Measurements from ENCODE around the gene PPM1D.

DNA sequence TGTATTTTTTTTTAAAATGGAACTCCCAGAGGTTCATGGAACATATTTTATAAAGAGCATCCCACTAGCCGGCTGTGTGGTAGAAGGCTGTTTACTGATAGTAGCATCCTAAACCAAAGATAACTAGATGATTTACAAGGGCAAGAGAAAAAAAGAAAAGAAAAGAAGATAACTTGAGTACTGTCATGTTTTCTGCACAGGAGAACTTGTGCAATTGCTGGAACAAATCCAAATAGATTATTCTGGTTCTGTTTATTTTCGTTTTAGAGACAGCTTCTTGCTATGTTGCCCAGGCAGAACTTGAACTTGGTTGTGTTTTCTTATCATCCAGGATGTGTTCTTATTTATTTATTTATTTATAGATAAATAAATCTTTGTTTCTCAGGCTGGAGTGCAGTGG, 20.9 kb upstream of the PPM1D start:
- TF ChIP-seq, protein P1, sequence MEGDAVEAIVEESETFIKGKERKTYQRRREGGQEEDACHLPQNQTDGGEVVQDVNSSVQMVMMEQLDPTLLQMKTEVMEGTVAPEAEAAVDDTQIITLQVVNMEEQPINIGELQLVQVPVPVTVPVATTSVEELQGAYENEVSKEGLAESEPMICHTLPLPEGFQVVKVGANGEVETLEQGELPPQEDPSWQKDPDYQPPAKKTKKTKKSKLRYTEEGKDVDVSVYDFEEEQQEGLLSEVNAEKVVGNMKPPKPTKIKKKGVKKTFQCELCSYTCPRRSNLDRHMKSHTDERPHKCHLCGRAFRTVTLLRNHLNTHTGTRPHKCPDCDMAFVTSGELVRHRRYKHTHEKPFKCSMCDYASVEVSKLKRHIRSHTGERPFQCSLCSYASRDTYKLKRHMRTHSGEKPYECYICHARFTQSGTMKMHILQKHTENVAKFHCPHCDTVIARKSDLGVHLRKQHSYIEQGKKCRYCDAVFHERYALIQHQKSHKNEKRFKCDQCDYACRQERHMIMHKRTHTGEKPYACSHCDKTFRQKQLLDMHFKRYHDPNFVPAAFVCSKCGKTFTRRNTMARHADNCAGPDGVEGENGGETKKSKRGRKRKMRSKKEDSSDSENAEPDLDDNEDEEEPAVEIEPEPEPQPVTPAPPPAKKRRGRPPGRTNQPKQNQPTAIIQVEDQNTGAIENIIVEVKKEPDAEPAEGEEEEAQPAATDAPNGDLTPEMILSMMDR (IDR thresholded peaks at IDR 0.05) = no peak
- no peak for TF ChIP-seq POLR2AphosphoS5 (IDR thresholded peaks at IDR 0.05)

Data from prostate gland (tissue), 2 donors.